ENCODE data around the gene ZCCHC7. TPM values are rescaled to one million over a fixed set of nuclear protein-coding genes. Genes with fewer than 3 reads are reported as not detected.

The ZCCHC7 gene
- total RNA-seq, 3 donors from 2014 or later: 19.8 to 29.1 (median 26.9) TPM

GRCh38 chr9:37217161-37217560 is 96.8 kb downstream of the ZCCHC7 start:
- H3K9me3 ChIP-seq: no peaks in the 10 kb centered on the region
- H3K27me3 ChIP-seq: no peaks in the 10 kb centered on the region
- H3K36me3 ChIP-seq: no peaks in the 10 kb centered on the region
- no peak overlapping the region for H3K27ac ChIP-seq
- H3K4me3 ChIP-seq: no peak overlapping the region
- intact Hi-C loops (cut with DNase I; ENCODE audit: low total_unique reads): no loop called here
- TF ChIP-seq POLR2A (IDR thresholded peaks at IDR 0.05) (no peak), POLR2AphosphoS5 (IDR thresholded peaks at IDR 0.05) (no peak)
- TF ChIP-seq, protein P1, sequence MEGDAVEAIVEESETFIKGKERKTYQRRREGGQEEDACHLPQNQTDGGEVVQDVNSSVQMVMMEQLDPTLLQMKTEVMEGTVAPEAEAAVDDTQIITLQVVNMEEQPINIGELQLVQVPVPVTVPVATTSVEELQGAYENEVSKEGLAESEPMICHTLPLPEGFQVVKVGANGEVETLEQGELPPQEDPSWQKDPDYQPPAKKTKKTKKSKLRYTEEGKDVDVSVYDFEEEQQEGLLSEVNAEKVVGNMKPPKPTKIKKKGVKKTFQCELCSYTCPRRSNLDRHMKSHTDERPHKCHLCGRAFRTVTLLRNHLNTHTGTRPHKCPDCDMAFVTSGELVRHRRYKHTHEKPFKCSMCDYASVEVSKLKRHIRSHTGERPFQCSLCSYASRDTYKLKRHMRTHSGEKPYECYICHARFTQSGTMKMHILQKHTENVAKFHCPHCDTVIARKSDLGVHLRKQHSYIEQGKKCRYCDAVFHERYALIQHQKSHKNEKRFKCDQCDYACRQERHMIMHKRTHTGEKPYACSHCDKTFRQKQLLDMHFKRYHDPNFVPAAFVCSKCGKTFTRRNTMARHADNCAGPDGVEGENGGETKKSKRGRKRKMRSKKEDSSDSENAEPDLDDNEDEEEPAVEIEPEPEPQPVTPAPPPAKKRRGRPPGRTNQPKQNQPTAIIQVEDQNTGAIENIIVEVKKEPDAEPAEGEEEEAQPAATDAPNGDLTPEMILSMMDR (IDR thresholded peaks at IDR 0.05): no peak
- no peaks in the 10 kb centered on the region for H3K4me1 ChIP-seq
- DNase-seq (ENCODE audit: low spot score in 2 of 2): no peak

GRCh38 chr9:37218800-37219425 is 98.5 kb downstream of the ZCCHC7 start:
- intact Hi-C loops (cut with DNase I; ENCODE audit: low total_unique reads): no loop called here
- Histone ChIP-seq H3K27ac (no peak overlapping the region), H3K36me3 (no peaks in the 10 kb centered on the region), H3K27me3 (no peaks in the 10 kb centered on the region), H3K4me3 (no peak overlapping the region), H3K9me3 (no peaks in the 10 kb centered on the region), H3K4me1 (no peaks in the 10 kb centered on the region)
- TF ChIP-seq POLR2A (IDR thresholded peaks at IDR 0.05) (no peak), POLR2AphosphoS5 (IDR thresholded peaks at IDR 0.05) (no peak)
- TF ChIP-seq, protein P1 (IDR thresholded peaks at IDR 0.05): no peak
- no peak for DNase-seq (ENCODE audit: low spot score in 2 of 2)

GRCh38 chr9:37220971-37221370 is 100.6 kb downstream of the ZCCHC7 start:
- H3K9me3 ChIP-seq: no peaks in the 10 kb centered on the region
- no peak overlapping the region for H3K27ac ChIP-seq
- TF ChIP-seq POLR2AphosphoS5 (IDR thresholded peaks at IDR 0.05) (no peak), POLR2A (IDR thresholded peaks at IDR 0.05) (no peak)
- TF ChIP-seq, protein P1 (IDR thresholded peaks at IDR 0.05): no peak
- H3K4me1 ChIP-seq: no peaks in the 10 kb centered on the region
- no peak overlapping the region for H3K4me3 ChIP-seq
- no peaks in the 10 kb centered on the region for H3K27me3 ChIP-seq
- H3K36me3 ChIP-seq: no peaks in the 10 kb centered on the region
- DNase-seq (ENCODE audit: low spot score in 2 of 2): no peak
- intact Hi-C loops (cut with DNase I; ENCODE audit: low total_unique reads): no loop called here

DNA sequence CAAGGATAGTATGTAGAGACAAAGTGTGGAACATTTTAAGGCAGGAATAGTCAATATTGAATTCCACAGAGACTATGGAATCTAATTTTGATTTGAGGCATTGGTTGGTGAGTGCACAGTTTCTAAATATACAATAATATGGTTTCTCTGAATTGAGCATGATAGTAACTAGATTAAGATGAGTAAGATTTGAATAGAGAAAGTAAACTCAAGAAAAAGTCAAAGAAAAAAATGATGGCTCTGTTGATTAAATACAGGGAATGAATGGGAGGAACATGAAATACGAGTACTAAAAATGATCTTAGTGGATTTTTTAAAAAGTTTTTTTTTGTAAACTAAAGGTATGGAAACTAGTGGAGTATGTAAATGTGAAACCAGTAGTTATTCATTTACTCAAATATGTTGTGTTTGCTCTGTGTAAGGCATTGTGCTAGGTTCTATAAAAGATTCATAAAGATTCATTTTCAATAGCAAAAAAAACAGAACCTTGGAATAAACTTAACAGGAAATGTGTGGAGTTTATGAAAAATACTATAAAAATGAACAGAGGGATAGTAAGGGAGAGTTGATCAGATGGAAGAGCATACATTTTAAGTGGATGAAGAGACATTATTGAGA is 101.2 kb downstream of the ZCCHC7 start:
- H3K9me3 ChIP-seq: no peaks in the 10 kb centered on the region
- intact Hi-C loops (cut with DNase I; ENCODE audit: low total_unique reads): no loop called here
- no peak for DNase-seq (ENCODE audit: low spot score in 2 of 2)
- no peak for TF ChIP-seq POLR2A (IDR thresholded peaks at IDR 0.05)
- no peak for TF ChIP-seq POLR2AphosphoS5 (IDR thresholded peaks at IDR 0.05)
- TF ChIP-seq, protein P1 (IDR thresholded peaks at IDR 0.05): no peak
- no peak overlapping the region for H3K27ac ChIP-seq
- H3K4me3 ChIP-seq: no peak overlapping the region
- H3K27me3 ChIP-seq: no peaks in the 10 kb centered on the region
- no peaks in the 10 kb centered on the region for H3K4me1 ChIP-seq
- no peaks in the 10 kb centered on the region for H3K36me3 ChIP-seq

DNA sequence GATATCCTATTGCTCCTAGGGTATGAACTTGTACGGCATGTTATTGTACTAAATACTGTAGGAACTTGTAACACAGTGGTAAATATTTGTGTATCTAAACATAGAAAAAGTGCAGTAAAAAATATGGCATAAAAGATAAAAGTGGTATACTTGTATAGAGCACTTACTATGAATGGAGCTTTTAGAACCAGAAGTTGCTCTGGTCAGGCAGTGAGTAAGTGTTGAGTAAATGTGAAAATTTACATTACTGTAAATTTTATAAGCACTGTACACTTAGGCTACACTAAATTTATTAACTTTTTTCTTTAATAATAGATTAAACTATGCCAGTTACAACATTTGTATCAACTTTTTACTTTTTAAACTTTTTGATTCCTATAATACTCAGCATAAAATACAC is 109.1 kb downstream of the ZCCHC7 start:
- H3K27me3 ChIP-seq: no peaks in the 10 kb centered on the region
- intact Hi-C loops (cut with DNase I; ENCODE audit: low total_unique reads): no loop called here
- DNase-seq (ENCODE audit: low spot score in 2 of 2): no peak
- no peaks in the 10 kb centered on the region for H3K9me3 ChIP-seq
- TF ChIP-seq POLR2A (IDR thresholded peaks at IDR 0.05): no peak
- TF ChIP-seq POLR2AphosphoS5 (IDR thresholded peaks at IDR 0.05): no peak
- TF ChIP-seq, protein P1 (IDR thresholded peaks at IDR 0.05): no peak
- H3K36me3 ChIP-seq: no peaks in the 10 kb centered on the region
- H3K27ac ChIP-seq: no peak overlapping the region
- no peak overlapping the region for H3K4me3 ChIP-seq
- no peaks in the 10 kb centered on the region for H3K4me1 ChIP-seq
